SKM-1 (cell line): ENCODE measurements around the gene CYFIP2.
A peak's percentile ranks its signal among the peaks of the same experiment; 100 is the strongest.
"Not testable (repeated sequence)": the region's sequence is repeated elsewhere in the genome, so short reads cannot be mapped to it uniquely, and the experiment has no call there.

Experiments
- DNase-seq: peaks from one replicate; lab custom pipeline; 2025; ENCODE audit not compliant: unreplicated experiment; lab: John Stamatoyannopoulos, UW

CYFIP2 gene

GRCh38 chr5:157387041-157387563, 121.2 kb downstream of the CYFIP2 start:
- no peak for DNase-seq

DNA sequence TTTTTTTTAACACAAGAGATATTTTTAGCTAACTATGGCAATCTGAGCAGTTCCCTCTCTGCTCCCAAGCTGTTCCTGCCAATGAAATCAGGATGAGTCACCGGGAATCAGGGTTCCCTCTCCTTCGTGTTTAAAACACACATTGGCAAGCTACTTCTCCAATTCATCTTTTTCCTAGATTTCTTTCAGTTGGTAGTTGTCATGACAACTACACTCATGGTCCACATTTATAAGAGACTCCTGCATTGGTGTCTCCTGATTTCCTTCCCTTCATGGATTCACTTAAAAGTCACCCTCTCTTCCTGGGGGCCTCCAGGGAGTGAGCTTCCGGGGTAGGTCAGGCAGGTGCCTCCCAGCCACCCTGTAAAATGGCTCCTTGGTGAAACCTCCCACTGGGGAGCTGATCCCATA, 121.8 kb downstream of the CYFIP2 start:
- DNase-seq: no peak

DNA sequence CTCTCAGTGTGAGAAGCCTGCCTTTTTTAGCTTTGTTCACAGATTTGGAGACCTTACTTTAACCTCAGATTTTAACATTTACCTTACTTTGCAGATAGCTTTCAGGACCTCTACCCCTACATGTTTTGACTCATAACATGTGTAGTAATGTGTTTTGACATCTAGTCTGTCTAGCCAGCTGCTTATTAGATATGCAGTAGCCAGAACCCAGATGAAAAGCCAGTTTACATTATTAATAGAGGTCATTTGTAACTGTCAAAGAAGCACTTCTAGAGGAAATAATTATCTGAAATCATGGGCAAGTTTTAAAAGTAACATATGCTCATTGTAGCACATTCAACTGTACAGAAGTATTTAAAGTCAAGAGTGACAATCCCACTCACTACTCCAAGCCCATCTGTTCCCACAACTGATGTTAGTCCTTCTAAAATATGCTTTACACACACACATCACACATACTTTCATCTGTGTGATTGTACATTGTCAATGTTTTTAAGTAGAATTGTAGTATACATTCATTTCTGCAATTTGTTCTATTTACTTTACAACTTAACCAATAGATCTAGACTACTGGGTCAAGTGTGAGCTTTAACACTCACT, 122.3 kb downstream of the CYFIP2 start:
- DNase-seq: no peak

GRCh38 chr5:157389103-157389502, 123.2 kb downstream of the CYFIP2 start:
- DNase-seq: no peak

- no peak for DNase-seq
Measured at GRCh38 chr5:157390133-157390532, 124.2 kb downstream of the CYFIP2 start.

DNA sequence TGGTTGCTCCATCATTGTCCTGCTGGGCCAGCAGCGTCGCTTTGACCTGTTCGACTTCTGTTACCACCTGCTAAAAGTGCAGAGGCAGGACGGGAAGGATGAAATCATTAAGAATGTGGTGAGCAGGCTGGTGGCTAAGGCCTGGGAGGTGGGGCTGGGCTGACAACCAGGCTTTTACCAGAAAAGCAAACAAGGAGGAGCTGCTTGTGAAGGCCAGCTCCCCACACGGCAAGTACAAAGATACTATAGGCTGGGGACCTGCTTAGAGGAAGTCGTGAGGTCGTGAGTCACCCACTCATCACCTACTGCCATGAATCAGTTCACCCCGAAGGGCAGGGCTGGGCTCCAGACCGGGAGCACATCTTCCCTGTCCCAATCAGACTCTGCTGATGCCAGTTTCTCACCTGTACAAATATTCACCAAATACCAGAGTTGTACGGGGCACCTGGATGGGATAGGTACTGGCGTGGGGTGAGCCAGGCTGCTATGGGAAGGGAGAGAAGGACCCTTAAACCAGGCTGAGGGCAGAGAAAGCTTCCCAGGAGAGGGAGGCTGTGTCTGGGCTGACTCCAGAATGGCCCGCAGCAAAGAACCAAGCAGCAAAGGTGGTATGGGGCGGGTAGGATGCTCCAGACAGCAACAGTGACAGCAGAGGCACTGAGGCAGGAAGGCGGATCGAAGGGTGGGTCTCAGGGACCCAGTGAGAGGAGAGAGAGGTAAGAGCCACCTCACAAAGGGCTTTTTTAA, 124.8 kb downstream of the CYFIP2 start:
- no peak for DNase-seq

GRCh38 chr5:157398305-157398704, 132.4 kb downstream of the CYFIP2 start:
- DNase-seq: no peak

DNA sequence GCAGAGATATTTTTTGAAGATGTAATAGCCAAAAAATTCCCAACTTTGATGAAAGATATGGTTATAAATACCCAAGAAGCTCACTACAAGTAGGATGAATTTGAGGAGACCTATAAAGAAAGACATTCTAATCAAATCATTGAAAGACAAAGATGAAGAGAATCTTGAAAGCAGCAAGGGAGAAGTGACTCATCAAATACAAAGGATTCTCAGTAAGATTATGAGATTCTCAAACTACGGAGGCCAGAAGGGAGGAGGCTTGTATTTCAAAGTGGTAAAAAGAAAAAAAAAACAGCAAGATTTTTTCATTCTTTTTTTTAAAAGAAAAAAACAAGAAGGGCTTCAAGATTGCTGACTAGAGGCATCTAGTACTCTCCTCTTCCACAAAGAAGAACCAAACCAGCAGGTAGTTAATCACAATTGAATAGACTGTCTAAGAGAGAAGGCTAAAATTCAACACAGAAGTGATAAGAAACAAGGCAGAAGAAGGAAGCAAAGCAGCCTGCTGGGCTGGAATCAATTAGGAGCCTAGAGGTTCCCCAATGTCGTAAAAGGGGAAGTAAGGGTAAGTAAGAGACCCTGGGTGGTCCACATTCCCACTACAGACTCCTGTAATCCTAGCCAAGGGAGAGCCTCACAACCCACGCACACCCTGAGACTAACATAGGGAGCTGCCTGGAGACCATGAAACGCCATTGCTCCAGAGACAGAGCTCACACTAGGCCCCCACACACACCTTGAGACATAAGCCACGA, 135.0 kb downstream of the CYFIP2 start:
- no peak for DNase-seq

DNA sequence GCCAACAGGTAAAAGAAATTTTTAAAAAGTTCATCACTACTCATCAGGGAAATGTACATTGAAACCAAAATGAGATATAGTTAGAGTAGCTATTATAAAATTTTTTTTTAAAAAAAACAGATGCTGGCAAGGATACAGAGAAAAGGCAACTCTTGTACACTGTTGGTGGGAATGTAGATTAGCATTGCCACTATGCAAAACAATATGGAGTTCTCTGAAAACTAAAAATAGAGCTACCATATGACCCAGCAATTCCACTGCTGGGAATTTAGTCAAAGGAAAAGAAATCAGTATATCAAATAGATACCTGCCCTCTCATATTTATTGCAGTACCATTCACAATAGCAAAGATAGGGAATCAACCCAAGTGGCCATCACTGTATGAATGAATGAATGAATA, 149.9 kb downstream of the CYFIP2 start:
- no peak for DNase-seq

DNA sequence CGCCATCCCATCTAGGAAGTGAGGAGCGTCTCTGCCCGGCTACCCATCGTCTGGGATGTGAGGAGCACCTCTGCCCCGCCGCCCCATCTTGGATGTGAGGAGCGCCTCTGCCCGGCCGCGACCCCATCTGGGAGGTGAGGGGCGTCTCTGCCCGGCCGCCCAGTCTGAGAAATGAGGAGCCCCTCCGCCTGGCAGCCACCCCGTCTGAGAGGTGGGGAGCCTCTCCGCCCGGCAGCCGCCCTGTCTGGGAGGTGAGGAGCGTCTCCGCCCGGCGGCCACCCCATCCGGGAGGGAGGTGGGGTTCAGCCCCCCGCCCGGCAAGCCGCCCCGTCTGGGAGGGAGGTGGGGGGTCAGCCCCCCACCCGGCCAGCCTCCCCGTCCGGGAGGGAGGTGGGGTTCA, 153.6 kb downstream of the CYFIP2 start:
- not testable (repeated sequence) for DNase-seq

- not testable (repeated sequence) for DNase-seq
Measured at GRCh38 chr5:157429920-157430319, 164.0 kb downstream of the CYFIP2 start.

GRCh38 chr5:157431544-157432200, 165.7 kb downstream of the CYFIP2 start:
- peak; percentile 73 for DNase-seq

GRCh38 chr5:157434096-157434495, 168.2 kb downstream of the CYFIP2 start:
- no peak for DNase-seq

GRCh38 chr5:157443041-157443549, 177.2 kb downstream of the CYFIP2 start:
- DNase-seq: no peak

GRCh38 chr5:157444224-157444623, 178.3 kb downstream of the CYFIP2 start:
- DNase-seq: no peak
